ENCODE measurements around the gene STAB2.

Gene STAB2

GRCh38 chr12:103725398-103725797 is 138.3 kb downstream of the STAB2 start:
- DNase-seq (ENCODE audit: low spot score) = no peak
- Histone ChIP-seq H3K36me3 (ENCODE audit: low read depth) (no peaks in the 10 kb centered on the region), H3K4me3 (ENCODE audit: severe bottlenecking) (no peak overlapping the region), H3K9me3 (ENCODE audit: severe bottlenecking) (no peaks in the 10 kb centered on the region), H3K27me3 (ENCODE audit: insufficient read depth, poor library complexity, severe bottlenecking) (no peaks in the 10 kb centered on the region), H3K27ac (ENCODE audit: poor library complexity, severe bottlenecking) (no peak overlapping the region), H3K4me1 (ENCODE audit: insufficient read depth, poor library complexity, severe bottlenecking) (no peaks in the 10 kb centered on the region)
- TF ChIP-seq CTCF (IDR thresholded peaks at IDR 0.05; ENCODE audit: poor library complexity, severe bottlenecking) = no peak
- ATAC-seq (ENCODE audit: low read depth) = no peak

DNA sequence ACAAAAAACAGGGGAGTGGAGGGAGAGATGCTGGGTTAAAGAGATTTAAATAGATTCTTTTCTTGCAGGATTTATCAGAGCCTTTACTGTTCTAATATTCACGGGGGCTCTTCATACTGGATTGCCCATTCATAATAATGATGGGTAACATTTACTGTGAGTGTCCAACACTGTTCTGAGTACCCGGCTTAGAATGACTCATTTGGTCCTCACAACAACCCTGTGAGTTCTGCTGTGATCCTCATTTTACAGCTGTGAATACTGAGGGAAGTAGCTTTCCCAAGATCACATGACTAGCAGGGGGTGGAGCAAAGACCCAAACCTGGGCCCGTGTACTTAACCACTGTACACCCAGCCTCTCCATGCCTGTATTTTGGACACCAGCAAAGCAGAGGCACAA is 140.6 kb downstream of the STAB2 start:
- no peaks in the 10 kb centered on the region for H3K9me3 ChIP-seq (ENCODE audit: severe bottlenecking)
- no peak for DNase-seq (ENCODE audit: low spot score)
- TF ChIP-seq CTCF (IDR thresholded peaks at IDR 0.05; ENCODE audit: poor library complexity, severe bottlenecking) = no peak
- H3K27ac ChIP-seq (ENCODE audit: poor library complexity, severe bottlenecking) = no peak overlapping the region
- ATAC-seq (ENCODE audit: low read depth) = no peak
- H3K36me3 ChIP-seq (ENCODE audit: low read depth) = no peaks in the 10 kb centered on the region
- no peak overlapping the region for H3K4me3 ChIP-seq (ENCODE audit: severe bottlenecking)
- H3K27me3 ChIP-seq (ENCODE audit: insufficient read depth, poor library complexity, severe bottlenecking) = no peaks in the 10 kb centered on the region
- H3K4me1 ChIP-seq (ENCODE audit: insufficient read depth, poor library complexity, severe bottlenecking) = no peaks in the 10 kb centered on the region

DNA sequence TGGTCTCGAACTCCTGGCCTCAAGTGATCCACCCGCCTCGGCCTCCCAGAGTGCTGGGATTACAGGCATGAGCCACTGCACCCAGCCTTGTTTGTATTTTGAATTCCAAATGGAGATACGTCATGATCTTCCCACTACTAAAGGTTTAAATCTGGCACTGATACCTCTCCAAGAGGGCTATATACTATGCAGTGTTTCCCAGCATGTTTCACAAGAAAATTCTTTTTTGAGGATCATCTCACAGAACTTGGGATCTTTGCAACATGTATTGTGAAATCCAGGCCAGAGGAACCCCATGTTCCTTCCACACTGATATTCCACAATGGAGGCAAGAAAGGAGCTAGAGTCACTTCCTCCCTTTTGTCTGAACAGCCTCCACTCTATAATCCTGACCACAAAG is 141.2 kb downstream of the STAB2 start:
- ATAC-seq (ENCODE audit: low read depth) (no peak), DNase-seq (ENCODE audit: low spot score) (no peak)
- no peaks in the 10 kb centered on the region for H3K9me3 ChIP-seq (ENCODE audit: severe bottlenecking)
- no peak for TF ChIP-seq CTCF (IDR thresholded peaks at IDR 0.05; ENCODE audit: poor library complexity, severe bottlenecking)
- H3K27me3 ChIP-seq (ENCODE audit: insufficient read depth, poor library complexity, severe bottlenecking) = no peaks in the 10 kb centered on the region
- no peak overlapping the region for H3K4me3 ChIP-seq (ENCODE audit: severe bottlenecking)
- no peaks in the 10 kb centered on the region for H3K36me3 ChIP-seq (ENCODE audit: low read depth)
- no peaks in the 10 kb centered on the region for H3K4me1 ChIP-seq (ENCODE audit: insufficient read depth, poor library complexity, severe bottlenecking)
- no peak overlapping the region for H3K27ac ChIP-seq (ENCODE audit: poor library complexity, severe bottlenecking)

DNA sequence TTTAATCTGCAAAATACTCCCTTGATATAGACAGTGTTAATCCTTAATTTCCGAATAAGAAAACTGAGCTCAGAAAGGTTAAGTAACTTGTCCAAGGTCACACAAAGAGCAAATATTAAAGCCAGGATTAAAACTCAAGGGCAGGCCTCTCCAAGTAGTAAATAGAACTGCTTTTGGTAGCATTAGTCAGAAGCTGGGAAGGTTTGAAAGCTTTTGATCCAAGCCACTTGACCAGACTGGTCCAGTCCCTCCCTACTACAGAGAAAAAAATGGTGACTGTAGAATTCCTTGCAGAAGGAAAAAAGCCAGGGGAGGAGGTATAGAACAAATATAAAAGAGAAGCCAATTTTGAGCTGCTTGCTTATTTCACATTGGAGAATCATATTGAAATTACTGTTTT is 142.4 kb downstream of the STAB2 start:
- no peaks in the 10 kb centered on the region for H3K36me3 ChIP-seq (ENCODE audit: low read depth)

GRCh38 chr12:103731539-103731938 is 144.5 kb downstream of the STAB2 start:
- Histone ChIP-seq H3K27me3 (ENCODE audit: insufficient read depth, poor library complexity, severe bottlenecking) (no peaks in the 10 kb centered on the region), H3K36me3 (ENCODE audit: low read depth) (no peaks in the 10 kb centered on the region), H3K4me3 (ENCODE audit: severe bottlenecking) (no peak overlapping the region), H3K27ac (ENCODE audit: poor library complexity, severe bottlenecking) (no peak overlapping the region), H3K4me1 (ENCODE audit: insufficient read depth, poor library complexity, severe bottlenecking) (no peaks in the 10 kb centered on the region), H3K9me3 (ENCODE audit: severe bottlenecking) (no peaks in the 10 kb centered on the region)
- DNase-seq (ENCODE audit: low spot score) (no peak), ATAC-seq (ENCODE audit: low read depth) (no peak)
- no peak for TF ChIP-seq CTCF (IDR thresholded peaks at IDR 0.05; ENCODE audit: poor library complexity, severe bottlenecking)

More for the DNA sequence above, 142.4 kb downstream of the STAB2 start:
- Histone ChIP-seq H3K27ac (ENCODE audit: poor library complexity, severe bottlenecking) (no peak overlapping the region), H3K4me3 (ENCODE audit: severe bottlenecking) (no peak overlapping the region), H3K4me1 (ENCODE audit: insufficient read depth, poor library complexity, severe bottlenecking) (no peaks in the 10 kb centered on the region), H3K9me3 (ENCODE audit: severe bottlenecking) (no peaks in the 10 kb centered on the region), H3K27me3 (ENCODE audit: insufficient read depth, poor library complexity, severe bottlenecking) (no peaks in the 10 kb centered on the region)
- no peak for ATAC-seq (ENCODE audit: low read depth)
- DNase-seq (ENCODE audit: low spot score) = no peak
- TF ChIP-seq CTCF (IDR thresholded peaks at IDR 0.05; ENCODE audit: poor library complexity, severe bottlenecking) = no peak

All from RWPE2 (cell line).